Mucosa of descending colon (tissue), 3 donors: ENCODE measurements around the gene ATP5F1E. TPM values are rescaled to one million over a fixed set of nuclear protein-coding genes. Genes with fewer than 3 reads are reported as not detected.

ENCODE experiments used
- ATAC-seq: fragments of 200-7000 bp; cut with Tn5 transposase; one replicate; pipeline ENCODE4 v1.9.1; 2020; ENCODE audit warnings: mild to moderate bottlenecking, moderate library complexity
- DNase-seq, 3 donors: peaks; one replicate each; pipeline ENCODE4 v3.0.0-alpha.2; 2020
- H3K36me3 ChIP-seq: fragments of 200-600 bp; one replicate; pipeline ENCODE4 v1.8.0; 2021; ENCODE audit warnings: low read depth, mild to moderate bottlenecking
- H3K4me1 ChIP-seq: fragments of 200-600 bp; one replicate; pipeline ENCODE4 v1.8.0; 2021; ENCODE audit warnings: low read depth, mild to moderate bottlenecking
- H3K4me3 ChIP-seq: fragments of 200-600 bp; one replicate; pipeline ENCODE4 v1.8.0; 2021; ENCODE audit warnings: mild to moderate bottlenecking
- H3K9me3 ChIP-seq: fragments of 200-600 bp; one replicate; pipeline ENCODE4 v1.8.0; 2021; ENCODE audit warnings: mild to moderate bottlenecking
- CTCF ChIP-seq: fragments of 200-600 bp; IDR thresholded peaks from one replicate; pipeline ENCODE4 v1.8.0; 2022; ENCODE audit warnings: antibody characterized with exemption, mild to moderate bottlenecking
- intact Hi-C, 2 donors: fragments of 100-400 bp; cut with DNase I in 1 of 2; cut with micrococcal nuclease in 1 of 2; formaldehyde crosslinking; loops; one replicate each; pipeline versions ENCODE4 v1.11.0 to v1.11.1; 2022; cut with DNase I, micrococcal nuclease
- total RNA-seq, 3 donors: library from RNA; stranded (reverse); fragmentation: NEBNext Ultra II Directional in 2 of 3; extraction: Animal tissue kit (Norgen Biotek cat#: 25700) in 2 of 3; gene quantifications; one replicate each; pipeline versions ENCODE4 v1.2.1 to v1.2.4, GENCODE V29; 2021 to 2023
- donor health status: DM: no; HTN: no; CAD: no; lungs with moderate emphysema.
- donor health status: DM: no; HTN: no; CAD: no.
- donor health status: DM: no; HTN: yes; CAD: no.

Gene ATP5F1E
- total RNA-seq, 3 donors from 2014 or later = 65.4 to 76.1 (median 71.3) TPM

DNA sequence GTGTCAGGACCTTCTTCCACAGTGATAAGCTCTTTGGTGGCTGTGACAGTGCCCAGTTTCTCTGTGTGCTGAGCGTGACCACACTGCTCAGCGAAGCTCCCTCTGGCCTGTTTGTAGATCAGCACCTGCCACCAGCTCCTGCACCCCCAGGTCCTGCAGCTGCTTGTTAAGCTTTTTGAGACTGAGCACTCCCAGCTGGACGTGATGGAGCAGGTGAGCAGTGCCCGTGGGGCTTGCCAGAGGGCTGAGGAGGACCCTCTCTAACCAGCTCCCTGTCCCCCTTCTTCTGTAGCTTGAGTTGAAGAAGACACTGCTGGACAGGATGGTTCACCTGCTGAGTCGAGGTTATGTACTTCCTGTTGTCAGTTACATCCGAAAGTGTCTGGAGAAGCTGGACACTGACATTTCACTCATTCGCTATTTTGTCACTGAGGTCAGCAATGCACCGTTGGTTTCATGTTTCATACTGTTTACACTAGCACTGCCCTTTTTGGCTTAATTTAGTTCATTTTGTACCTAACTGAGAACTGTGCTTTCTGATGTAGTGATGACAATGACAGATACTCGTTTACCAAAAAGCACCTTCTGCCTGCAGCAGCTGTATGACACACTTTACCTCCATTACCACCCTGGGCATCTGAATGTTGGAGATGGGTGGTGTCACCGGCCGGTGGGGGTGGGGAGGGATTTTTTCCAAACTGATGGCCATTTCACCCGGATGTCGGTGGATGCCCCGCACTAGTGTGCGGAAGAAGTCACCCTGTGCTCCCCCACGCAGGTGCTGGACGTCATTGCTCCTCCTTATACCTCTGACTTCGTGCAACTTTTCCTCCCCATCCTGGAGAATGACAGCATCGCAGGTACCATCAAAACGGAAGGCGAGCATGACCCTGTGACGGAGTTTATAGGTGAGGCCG lies 38.5 kb downstream of the ATP5F1E start:
- intact Hi-C loops = no loop called here
- Histone ChIP-seq H3K4me3 (no peak overlapping the region), H3K4me1 (no peaks in the 10 kb centered on the region), H3K9me3 (no peaks in the 10 kb centered on the region), H3K36me3 (peaks cover 18% of the 10 kb centered on the region)
- TF ChIP-seq CTCF = no peak
- DNase-seq (peak in 1 of 3 donors; percentile 29), ATAC-seq (peak; percentile 23)

DNA sequence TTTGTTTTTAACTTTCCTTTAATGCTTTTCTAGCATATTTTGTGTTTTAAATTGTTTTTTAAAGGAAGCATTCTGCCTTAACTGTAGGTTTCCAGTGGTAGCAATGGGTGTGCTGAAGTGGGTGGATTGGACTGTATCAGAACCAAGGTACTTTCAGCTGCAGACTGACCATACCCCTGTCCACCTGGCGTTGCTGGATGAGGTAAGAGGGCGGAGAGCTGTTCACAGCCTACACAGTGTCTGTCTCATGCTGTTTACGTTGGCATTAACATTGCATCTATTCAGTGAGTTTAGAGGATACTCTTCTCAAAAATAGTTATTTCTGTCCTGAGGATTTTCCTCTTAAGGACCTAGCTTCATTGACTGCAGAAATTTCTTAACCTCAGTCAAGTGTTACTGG lies 39.2 kb downstream of the ATP5F1E start:
- Histone ChIP-seq H3K4me3 (no peak overlapping the region), H3K36me3 (peaks cover 18% of the 10 kb centered on the region), H3K9me3 (no peaks in the 10 kb centered on the region), H3K4me1 (no peaks in the 10 kb centered on the region)
- DNase-seq (no peak), ATAC-seq (peak; percentile 12)
- intact Hi-C loops = no loop called here
- no peak for TF ChIP-seq CTCF

GRCh38 chr20:58991715-58992114 lies 40.4 kb downstream of the ATP5F1E start:
- intact Hi-C loops = no loop called here
- Histone ChIP-seq H3K9me3 (no peaks in the 10 kb centered on the region), H3K4me3 (no peak overlapping the region), H3K36me3 (peaks cover 16% of the 10 kb centered on the region), H3K4me1 (no peaks in the 10 kb centered on the region)
- ATAC-seq = no peak
- no peak for TF ChIP-seq CTCF
- no peak for DNase-seq

DNA sequence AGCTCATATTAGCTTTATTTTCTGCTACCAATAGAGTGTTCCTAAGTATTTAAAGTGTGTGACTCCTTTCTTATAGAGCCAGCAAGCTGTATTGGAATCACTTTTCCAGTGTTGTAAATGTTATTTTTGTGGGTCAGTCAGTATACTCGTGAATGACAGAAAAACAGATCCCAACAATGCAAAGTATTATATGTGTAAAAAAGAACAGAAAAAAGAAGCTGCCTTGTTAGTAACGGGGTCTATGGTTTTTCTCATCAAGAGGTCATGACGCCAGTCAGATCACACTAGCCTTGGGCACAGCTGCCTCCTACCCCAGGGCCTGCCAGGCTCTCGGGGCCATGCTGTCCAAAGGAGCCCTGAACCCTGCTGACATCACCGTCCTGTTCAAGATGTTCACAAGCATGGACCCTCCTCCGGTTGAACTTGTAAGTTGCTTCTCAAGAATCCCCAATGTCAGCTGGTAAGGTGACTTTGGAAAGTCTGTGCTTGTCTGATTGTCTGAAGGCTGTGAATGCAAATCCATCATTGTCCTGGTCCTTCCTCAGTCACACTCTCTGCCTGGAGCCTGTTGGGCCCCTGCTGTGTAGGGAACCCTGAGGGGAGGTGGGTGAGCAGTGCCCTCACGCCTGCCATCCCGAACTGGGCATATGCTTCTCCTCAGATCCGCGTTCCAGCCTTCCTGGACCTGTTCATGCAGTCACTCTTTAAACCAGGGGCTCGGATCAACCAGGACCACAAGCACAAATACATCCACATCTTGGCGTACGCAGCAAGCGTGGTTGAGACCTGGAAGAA lies 41.3 kb downstream of the ATP5F1E start:
- TF ChIP-seq CTCF = no peak
- no peak overlapping the region for H3K4me3 ChIP-seq
- H3K9me3 ChIP-seq = no peaks in the 10 kb centered on the region
- no peaks in the 10 kb centered on the region for H3K4me1 ChIP-seq
- ATAC-seq = no peak
- intact Hi-C loops = no loop called here
- DNase-seq = no peak
- H3K36me3 ChIP-seq = peaks cover 13% of the 10 kb centered on the region

DNA sequence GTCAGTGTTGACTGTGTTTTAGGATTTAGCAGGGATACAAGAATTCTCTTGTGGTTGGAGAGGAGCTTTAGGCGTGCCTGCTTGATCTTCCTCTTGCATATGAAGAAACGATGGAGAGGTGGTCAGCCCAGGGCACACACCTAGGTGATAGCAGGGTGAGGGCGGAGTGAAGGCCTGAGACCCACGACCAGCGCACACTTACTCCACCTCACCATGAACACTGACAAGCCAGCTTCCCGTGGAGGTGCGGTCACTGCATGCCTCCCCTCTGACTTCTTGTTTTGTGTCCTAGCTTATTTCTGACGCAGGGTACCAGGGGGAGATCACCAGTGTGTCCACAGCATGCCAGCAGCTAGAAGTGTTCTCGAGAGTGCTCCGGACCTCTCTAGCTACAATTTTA lies 42.9 kb downstream of the ATP5F1E start:
- DNase-seq (no peak), ATAC-seq (no peak)
- intact Hi-C loops = no loop called here
- peaks cover 6% of the 10 kb centered on the region for H3K4me1 ChIP-seq
- peaks cover 13% of the 10 kb centered on the region for H3K36me3 ChIP-seq
- no peak overlapping the region for H3K4me3 ChIP-seq
- no peak for TF ChIP-seq CTCF
- H3K9me3 ChIP-seq = no peaks in the 10 kb centered on the region
